Common myeloid progenitor, CD34-positive (primary cell): ENCODE measurements around the gene CAPN5.

Experiments used
- CTCF ChIA-PET: fragments of 350-600 bp; sonication (Branson Sonifier 250); formaldehyde crosslinking; loops from one replicate; lab custom pipeline; 2021; ENCODE audit warnings: antibody characterized with exemption; lab: Charles Lee
- POLR2A ChIA-PET: fragments of 350-600 bp; sonication (Branson Sonifier 250); formaldehyde crosslinking; loops from one replicate; lab custom pipeline; 2021; ENCODE audit warnings: antibody characterized with exemption; lab: Charles Lee
- DNase-seq, 3 donors: peaks; one replicate each; pipeline versions ENCODE4 v3.0.0 to v3.0.0-alpha.2; 2013
- H3K27ac ChIP-seq, 2 experiments: 1 replicate in 1 of 2; 2 replicates in 1 of 2; pipeline ENCODE4 v1.7.0; 2013; ENCODE audit warnings: inconsistent platforms in 2 of 2, low read length in 2 of 2, mild to moderate bottlenecking in 2 of 2, low read depth in 1 of 2, moderate library complexity in 1 of 2; ENCODE audit not compliant: severe bottlenecking in 2 of 2, insufficient read depth in 1 of 2, poor library complexity in 1 of 2
- H3K27me3 ChIP-seq, 5 experiments: replicated peaks in 2 of 5; 1 replicate in 3 of 5; 2 replicates in 2 of 5; pipeline versions ENCODE4 v1.6.1 to v1.7.0; 2013; ENCODE audit warnings: low read length in 4 of 5, mild to moderate bottlenecking in 2 of 5, moderate library complexity in 2 of 5, inconsistent platforms in 1 of 5; ENCODE audit not compliant: insufficient read depth in 5 of 5, control insufficient read depth in 4 of 5
- H3K36me3 ChIP-seq, 4 experiments: 1 replicate in 2 of 4; 2 replicates in 2 of 4; pipeline versions ENCODE4 v1.6.1 to v1.7.0; 2013; ENCODE audit warnings: low read length in 3 of 4, control low read depth in 1 of 4, mild to moderate bottlenecking in 1 of 4; ENCODE audit not compliant: control insufficient read depth in 4 of 4, insufficient read depth in 4 of 4
- H3K4me1 ChIP-seq, 4 experiments: 1 replicate in 3 of 4; 2 replicates in 1 of 4; pipeline versions ENCODE4 v1.6.1 to v1.7.1; 2013; ENCODE audit warnings: low read length in 3 of 4, mild to moderate bottlenecking in 3 of 4, control low read depth in 1 of 4, inconsistent platforms in 1 of 4, moderate library complexity in 1 of 4; ENCODE audit not compliant: control insufficient read depth in 4 of 4, insufficient read depth in 4 of 4; ENCODE audit errors: control extremely low read depth in 1 of 4
- H3K4me3 ChIP-seq, 7 experiments: 1 replicate in 4 of 7; 2 replicates in 3 of 7; pipeline versions ENCODE4 v1.5.1 to v1.7.0; 2013; ENCODE audit warnings: mild to moderate bottlenecking in 7 of 7, low read length in 6 of 7, moderate library complexity in 6 of 7, inconsistent platforms in 2 of 7, low read depth in 2 of 7, control low read depth in 1 of 7; ENCODE audit not compliant: insufficient read depth in 4 of 7, control insufficient read depth in 1 of 7; ENCODE audit errors: extremely low read depth in 1 of 7
- H3K9me3 ChIP-seq, 5 experiments: 1 replicate in 4 of 5; 2 replicates in 1 of 5; pipeline versions ENCODE4 v1.6.1 to v1.7.1; 2013; ENCODE audit warnings: low read length in 4 of 5, mild to moderate bottlenecking in 2 of 5, inconsistent platforms in 1 of 5, low read depth in 1 of 5, moderate library complexity in 1 of 5; ENCODE audit not compliant: control insufficient read depth in 4 of 5, insufficient read depth in 2 of 5; ENCODE audit errors: control extremely low read depth in 1 of 5
- WGBS: methylation state at CpG from one replicate; pipeline ENCODE4 v1.1.5; 2013; ENCODE audit not compliant: insufficient coverage; 5-methylcytosine and 5-hydroxymethylcytosine counted together

Gene CAPN5

DNA sequence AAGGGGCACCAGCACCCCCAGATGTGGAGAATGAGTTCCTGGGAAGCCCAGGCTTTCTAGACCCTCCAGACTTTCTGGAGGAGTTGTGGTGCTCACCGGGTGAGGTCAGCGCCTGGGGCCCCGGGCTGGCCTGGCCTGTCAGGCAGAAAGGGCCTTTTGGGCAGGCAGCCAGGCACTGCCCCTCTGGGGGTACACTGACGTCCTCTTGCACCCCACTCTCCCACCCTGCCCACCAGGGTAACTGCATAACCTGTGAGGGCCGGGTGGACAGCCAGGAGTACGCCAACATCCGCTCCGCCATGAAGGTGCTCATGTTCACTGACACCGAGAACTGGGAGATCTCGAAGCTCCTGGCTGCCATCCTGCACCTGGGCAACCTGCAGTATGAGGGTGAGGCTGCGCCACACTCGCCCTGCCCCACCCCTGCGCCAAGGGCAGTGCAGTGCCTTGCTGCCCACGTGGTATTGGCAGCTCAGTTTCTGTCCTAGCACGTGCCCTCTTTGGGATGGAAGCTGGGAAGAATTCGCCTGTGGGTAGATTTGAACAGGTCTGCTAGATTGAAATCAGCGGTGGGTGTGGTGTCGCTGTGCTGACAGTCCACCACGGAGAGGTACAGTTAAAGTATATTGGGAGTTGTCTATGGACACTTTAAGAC, 91.4 kb downstream of the CAPN5 start:
- CTCF ChIA-PET, result interaction anchor here (1.4 to 2.4 kb wide), 2 partner anchors 15 to 28 kb away, joined by 3 to 9 read pairs; no protein-coding TSS in a partner anchor
- H3K27ac ChIP-seq, result no peak overlapping the region

DNA sequence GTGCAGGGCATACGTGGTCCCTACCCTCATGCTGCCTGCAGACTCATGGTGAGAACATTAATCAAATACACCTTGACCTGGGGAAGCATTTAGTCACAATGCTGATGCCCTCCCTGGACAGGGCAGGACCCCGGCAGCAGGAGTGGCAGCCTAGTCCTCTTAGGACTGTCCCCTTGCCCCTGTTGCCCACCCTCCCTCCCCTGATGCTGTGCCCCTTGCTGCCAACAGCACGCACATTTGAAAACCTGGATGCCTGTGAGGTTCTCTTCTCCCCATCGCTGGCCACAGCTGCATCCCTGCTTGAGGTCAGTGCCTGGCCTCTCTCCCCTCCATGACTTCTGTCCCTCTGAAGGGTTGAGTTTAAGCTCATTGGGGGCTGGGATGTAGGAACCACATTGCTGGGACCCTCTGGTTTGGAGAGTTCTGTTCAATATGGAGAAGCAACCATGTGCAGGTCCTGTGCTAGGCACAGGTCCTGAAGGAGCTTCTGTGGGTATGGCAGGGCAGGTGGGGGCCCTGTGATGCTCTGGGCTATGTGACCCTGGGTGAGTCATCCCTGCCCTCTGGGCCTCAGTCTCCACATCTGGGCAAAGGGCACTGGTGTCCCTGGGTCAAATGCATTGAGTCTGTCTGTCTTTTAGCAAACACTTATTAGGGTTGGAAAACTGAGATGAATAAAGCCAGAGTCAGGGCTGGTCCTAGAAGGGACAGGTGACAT, 92.6 kb downstream of the CAPN5 start:
- Histone ChIP-seq H3K4me1 (peaks cover 0 to 17% (median 11%) of the 10 kb centered on the region in 4 experiments), H3K27ac (no peak overlapping the region), H3K9me3 (no peaks in the 10 kb centered on the region), H3K4me3 (no peak overlapping the region), H3K36me3 (no peaks in the 10 kb centered on the region), H3K27me3 (peaks cover 0 to 5% (median 0%) of the 10 kb centered on the region in 5 experiments)
- WGBS, result 71% methylated on average over 3 of the region's 4 CpGs
- ChIA-PET CTCF (interaction anchor here (1.5 to 1.8 kb wide), 2 partner anchors 15 to 32 kb away, joined by 3 to 4 read pairs; partner anchors contain the start of gene MYO7A), POLR2A (no interaction called here)
- DNase-seq, result no peak

More for the DNA sequence above, 91.4 kb downstream of the CAPN5 start:
- Histone ChIP-seq H3K9me3 (no peaks in the 10 kb centered on the region), H3K4me3 (no peak overlapping the region), H3K4me1 (peaks cover 1 to 29% (median 23%) of the 10 kb centered on the region in 4 experiments), H3K36me3 (no peaks in the 10 kb centered on the region), H3K27me3 (peaks cover 0 to 5% (median 0%) of the 10 kb centered on the region in 5 experiments)
- DNase-seq, result no peak
- WGBS, result 94% methylated on average over 17 of the region's 19 CpGs
- POLR2A ChIA-PET, result no interaction called here

DNA sequence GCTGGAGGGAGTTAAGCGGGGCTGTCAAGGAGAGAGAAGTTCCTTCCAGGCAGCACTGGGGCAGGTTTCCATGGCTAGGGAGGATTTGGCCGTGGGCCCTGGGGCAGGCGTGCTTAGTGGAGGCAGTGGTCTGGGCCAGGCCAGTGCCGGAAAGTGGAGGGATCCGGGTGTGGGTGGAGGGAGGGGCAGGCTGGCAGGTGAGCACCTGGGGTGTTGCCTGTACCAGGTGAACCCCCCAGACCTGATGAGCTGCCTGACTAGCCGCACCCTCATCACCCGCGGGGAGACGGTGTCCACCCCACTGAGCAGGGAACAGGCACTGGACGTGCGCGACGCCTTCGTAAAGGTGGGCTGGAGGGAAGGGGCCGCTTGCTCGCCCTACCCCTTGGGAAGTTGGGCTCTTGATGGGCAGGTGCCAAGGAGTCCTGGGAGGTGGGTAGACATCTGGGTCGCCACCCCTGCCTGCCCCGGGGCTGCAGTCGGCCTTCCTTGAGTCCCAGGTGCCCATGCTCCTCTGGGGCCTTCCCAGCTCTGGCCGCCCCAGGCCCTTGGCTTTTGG, 93.2 kb downstream of the CAPN5 start:
- ChIA-PET POLR2A (no interaction called here), CTCF (interaction anchor here (1.5 to 1.8 kb wide), 2 partner anchors 14 to 33 kb away, joined by 3 to 4 read pairs; partner anchors contain the start of gene MYO7A)
- Histone ChIP-seq H3K36me3 (no peaks in the 10 kb centered on the region), H3K4me3 (no peak overlapping the region), H3K27ac (no peak overlapping the region), H3K4me1 (peaks cover 0 to 10% (median 5%) of the 10 kb centered on the region in 4 experiments), H3K27me3 (peaks cover 0 to 5% (median 0%) of the 10 kb centered on the region in 5 experiments), H3K9me3 (no peaks in the 10 kb centered on the region)
- 99% methylated on average over 20 of the region's 20 CpGs for WGBS
- no peak for DNase-seq

GRCh38 chr11:77163271-77163670, 96.5 kb downstream of the CAPN5 start:
- Histone ChIP-seq H3K9me3 (no peaks in the 10 kb centered on the region), H3K4me3 (no peak overlapping the region), H3K36me3 (no peaks in the 10 kb centered on the region), H3K27me3 (peaks cover 0 to 5% (median 0%) of the 10 kb centered on the region in 5 experiments), H3K4me1 (peaks cover 0 to 16% (median 11%) of the 10 kb centered on the region in 4 experiments), H3K27ac (no peak overlapping the region)
- DNase-seq, result no peak
- ChIA-PET POLR2A (no interaction called here), CTCF (no interaction called here)
- 100% methylated on average over 4 of the region's 6 CpGs for WGBS

DNA sequence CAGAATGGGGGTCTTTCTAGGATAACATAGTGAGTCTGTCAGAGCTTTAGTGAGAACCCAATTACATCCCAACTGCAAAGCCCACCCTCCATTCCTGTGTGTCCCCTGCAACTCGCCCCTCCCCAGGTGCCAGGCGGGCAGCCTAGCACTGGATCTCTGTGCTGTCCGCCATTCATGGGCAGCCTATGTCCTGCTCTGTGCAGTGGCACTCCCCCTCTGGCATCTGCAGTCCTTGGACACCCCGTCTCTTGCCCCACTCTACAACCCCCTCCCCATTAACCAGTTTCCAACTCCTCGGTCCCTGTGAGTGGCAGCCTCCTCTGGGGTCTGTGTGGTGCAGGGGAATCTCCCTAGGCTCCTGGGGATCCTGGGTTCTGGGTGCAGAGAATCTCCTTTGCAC, 98.3 kb downstream of the CAPN5 start:
- H3K9me3 ChIP-seq, result no peaks in the 10 kb centered on the region
- 100% methylated on average over 1 of the region's 5 CpGs for WGBS
- ChIA-PET CTCF (interaction anchor here (1.2 to 1.8 kb wide), 4 partner anchors 8 to 23 kb away, joined by 3 to 7 read pairs (median 4); no protein-coding TSS in a partner anchor), POLR2A (no interaction called here)
- peaks cover 0 to 5% (median 0%) of the 10 kb centered on the region in 5 experiments for H3K27me3 ChIP-seq
- H3K4me3 ChIP-seq, result no peak overlapping the region
- no peak for DNase-seq
- no peaks in the 10 kb centered on the region for H3K36me3 ChIP-seq
- peaks cover 0 to 16% (median 11%) of the 10 kb centered on the region in 4 experiments for H3K4me1 ChIP-seq
- H3K27ac ChIP-seq, result no peak overlapping the region

DNA sequence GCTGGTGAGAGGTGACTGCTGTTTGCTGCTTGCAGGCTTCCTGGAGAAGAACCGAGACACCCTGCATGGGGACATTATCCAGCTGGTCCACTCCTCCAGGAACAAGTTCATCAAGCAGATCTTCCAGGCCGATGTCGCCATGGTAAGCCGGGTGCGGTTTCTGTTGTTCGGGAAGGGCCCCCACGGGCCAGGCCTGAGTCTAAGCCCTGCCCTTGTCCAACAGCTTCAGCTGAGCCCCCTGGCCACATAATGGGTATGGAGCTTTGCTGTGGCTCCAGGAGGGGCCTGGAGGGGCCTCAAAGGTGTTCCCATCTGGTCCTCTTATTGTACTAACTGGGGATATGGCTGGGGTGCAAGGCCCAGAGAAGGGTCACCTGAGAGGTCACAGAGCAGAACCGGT, 99.2 kb downstream of the CAPN5 start:
- ChIA-PET CTCF (interaction anchor here (1.0 to 1.8 kb wide), 7 partner anchors 9 to 40 kb away, joined by 3 to 7 read pairs (median 4); no protein-coding TSS in a partner anchor), POLR2A (interaction anchor here (0.9 kb wide), 1 partner anchor 15 kb away, joined by 3 read pairs; no protein-coding TSS in a partner anchor)
- Histone ChIP-seq H3K36me3 (no peaks in the 10 kb centered on the region), H3K4me1 (peaks cover 0 to 16% (median 11%) of the 10 kb centered on the region in 4 experiments), H3K4me3 (no peak overlapping the region), H3K27me3 (no peaks in the 10 kb centered on the region), H3K9me3 (no peaks in the 10 kb centered on the region), H3K27ac (no peak overlapping the region)
- no peak for DNase-seq
- 94% methylated on average over 8 of the region's 8 CpGs for WGBS
